Activated naive CD8-positive, alpha-beta T cell treated with anti-CD3 and anti-CD28 coated beads, Interleukin-2, amount 50 U/mL, for 16 hours (primary cell): Measurements from ENCODE around the gene TEF.

Experiments used
- DNase-seq: peaks from one replicate; pipeline ENCODE4 v3.0.0-alpha.2; 2020; ENCODE audit warnings: low read depth, low spot score

The TEF gene, protein sequence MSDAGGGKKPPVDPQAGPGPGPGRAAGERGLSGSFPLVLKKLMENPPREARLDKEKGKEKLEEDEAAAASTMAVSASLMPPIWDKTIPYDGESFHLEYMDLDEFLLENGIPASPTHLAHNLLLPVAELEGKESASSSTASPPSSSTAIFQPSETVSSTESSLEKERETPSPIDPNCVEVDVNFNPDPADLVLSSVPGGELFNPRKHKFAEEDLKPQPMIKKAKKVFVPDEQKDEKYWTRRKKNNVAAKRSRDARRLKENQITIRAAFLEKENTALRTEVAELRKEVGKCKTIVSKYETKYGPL

DNA sequence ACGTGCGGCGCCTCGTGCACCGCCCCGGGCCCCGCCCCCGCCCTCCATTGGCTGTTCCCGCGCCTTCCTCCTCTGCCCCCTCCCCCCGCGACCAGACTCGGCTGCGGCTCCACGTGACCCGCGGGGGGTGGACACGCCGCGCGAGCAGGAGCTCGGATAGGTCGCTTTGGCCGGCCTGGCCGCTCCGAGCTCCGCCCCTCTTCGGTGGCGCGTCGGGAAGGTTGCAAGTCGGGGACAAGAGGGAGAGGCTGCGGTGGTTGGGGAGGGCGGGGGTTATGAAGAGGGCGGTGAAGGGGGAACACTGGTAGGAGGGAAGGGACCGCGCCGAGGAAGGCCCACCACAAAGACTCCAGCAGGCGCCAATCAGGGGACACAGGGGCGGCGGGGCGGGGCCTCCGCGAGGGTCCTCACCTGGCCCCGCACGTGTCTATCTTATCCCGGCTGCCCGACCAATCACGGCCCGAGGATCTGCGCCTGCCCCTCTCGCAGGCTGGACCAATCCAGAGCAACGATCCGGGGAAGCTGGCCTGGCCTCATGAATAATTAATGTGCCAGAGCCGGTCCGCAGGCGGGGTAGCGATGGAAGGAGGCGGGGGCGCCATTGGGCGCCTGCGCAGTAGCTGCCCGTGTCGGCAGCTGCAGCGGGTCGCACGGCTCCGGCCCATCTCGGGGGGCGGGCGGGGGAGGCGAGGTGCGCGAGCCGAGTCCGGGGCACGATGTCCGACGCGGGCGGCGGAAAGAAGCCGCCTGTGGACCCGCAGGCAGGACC, at the start of gene TEF:
TEF (plus strand) TSS at position 614 of the 769 bp plus-strand sequence; CDS start at position 717, 103 bp downstream.
- peak; percentile 95 for DNase-seq

DNA sequence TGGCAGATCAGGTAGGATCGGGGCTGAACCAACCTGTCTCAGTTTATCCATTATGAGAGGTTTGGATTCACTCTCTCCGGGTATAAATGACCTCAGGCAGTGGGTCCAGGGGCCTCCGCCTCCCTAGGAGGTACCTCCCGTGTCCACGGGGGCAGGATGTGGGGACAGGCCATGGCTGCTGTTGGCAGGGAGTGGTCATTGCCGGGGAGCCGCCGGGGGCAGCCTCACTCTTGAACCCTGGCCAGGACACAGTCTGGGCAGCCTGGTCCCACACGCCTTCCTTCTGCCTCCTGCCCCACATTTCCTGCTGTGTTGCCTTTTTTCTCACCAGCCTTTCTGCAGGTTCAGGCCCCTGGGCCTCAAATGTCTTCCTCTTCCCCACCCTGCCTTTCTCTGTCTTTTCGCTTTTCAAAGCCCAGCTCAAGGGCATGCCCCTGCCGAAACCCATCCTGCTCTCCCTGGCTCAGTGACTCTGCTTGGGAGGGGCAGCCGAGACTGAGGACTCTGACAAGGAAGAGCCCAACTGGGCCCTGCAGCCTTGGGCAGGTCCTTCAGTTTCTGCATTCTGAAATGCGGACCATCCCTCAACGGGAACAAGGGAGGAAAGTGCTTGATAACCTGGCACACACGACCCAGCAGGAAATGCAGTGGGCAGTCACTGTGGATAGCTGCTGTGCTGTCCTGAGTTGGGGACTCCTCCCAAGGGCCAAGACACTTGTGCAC, 49.4 kb upstream of the TEF start:
- no peak for DNase-seq

DNA sequence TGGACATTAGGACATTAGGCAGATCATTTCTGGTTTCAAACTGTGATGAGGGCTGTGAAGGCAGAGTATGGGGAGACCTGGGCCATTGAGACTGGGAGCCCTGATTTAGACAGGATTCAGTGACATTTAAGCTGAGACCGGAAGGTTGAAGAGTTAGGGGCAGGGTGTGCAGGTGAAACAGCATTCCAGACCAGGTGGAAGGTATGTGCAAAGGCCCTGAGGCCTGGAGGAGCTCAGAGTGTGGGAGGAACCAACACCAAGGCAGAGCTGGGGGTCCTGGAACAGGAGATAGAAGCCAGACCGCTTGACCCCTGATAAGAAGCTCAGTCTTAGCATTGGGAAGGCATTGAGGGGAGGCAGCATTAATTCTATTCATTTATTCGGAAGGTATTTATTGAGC, 47.9 kb upstream of the TEF start:
- DNase-seq: no peak

DNA sequence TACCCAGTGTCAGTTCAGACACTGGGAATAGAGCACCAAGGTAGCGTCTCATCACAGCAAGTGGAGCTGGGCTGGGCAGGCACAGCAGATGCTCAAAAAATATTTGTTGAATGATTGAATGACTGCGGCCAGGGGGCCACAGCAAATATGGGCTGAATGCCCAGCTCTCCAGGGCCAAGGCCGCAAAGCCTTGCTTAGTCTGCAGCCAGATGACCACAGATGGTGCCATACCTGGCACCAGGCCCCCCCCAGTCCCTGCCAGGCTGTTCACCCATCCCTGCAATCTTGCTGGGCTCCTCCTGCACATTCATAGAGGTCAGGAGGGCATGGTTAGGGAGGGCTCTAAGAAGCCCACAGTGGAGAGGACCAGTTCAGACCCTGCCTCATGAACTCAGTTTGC, 47.5 kb upstream of the TEF start:
- no peak for DNase-seq

DNA sequence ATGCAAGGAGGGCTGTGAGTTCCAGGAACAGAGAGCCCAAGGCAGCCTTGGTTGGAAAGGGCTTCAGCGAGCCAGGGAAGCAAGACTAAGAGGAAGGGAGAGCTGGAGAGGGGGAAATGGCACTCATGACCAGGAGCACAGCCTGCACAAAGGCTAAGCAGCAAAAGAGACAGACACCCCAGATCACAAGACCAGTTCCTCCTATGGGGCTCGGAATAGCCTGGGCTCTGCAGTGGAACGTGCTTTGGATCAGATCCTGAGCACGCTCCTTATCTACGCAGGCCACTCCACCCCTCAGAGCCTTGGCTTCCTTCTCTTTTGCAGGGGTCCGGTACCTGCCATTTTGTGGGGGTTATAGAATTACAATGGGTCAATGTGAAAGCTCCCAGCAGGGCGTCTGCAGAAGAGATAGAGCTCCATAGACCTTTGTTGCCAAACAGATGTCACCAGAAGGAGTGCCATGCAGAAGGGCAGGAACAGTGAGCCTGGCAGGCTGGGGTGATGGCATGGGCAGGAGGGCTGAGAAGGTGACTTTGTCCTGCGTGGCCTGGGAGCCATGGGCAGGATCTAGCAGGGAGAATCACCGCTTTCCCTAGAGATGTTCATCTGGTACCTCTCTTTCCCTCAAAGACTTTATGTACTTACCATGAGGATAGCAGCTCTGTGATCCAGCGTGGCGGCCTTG, 46.6 kb upstream of the TEF start:
- DNase-seq: no peak

DNA sequence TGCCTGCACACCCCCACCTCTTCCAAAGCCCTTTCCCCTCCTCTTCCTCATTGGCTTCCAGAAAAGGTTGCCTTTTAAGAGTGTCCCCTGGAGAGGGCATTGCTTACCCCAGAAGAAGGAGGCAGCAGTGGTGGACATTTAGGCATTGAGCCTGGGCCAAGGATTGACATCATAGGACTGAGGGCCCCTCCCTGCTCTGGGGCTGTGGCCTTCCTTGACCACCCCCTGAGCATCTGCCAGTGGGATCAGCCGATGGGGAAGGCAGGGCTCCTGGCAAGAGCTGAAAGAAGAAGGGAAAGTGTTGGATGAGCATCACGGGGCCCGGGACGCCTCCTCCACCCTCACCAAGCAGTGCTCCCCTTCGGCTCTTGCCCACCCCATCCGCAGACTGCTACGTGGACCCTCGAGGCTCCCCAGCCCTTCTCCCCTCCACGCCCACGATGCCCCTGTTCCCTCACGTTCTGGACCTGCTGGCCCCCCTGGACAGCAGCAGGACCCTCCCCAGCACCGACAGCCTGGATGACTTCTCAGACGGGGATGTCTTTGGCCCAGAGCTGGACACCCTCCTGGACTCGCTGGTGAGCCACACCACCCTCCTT, 43.0 kb upstream of the TEF start:
- DNase-seq: no peak

DNA sequence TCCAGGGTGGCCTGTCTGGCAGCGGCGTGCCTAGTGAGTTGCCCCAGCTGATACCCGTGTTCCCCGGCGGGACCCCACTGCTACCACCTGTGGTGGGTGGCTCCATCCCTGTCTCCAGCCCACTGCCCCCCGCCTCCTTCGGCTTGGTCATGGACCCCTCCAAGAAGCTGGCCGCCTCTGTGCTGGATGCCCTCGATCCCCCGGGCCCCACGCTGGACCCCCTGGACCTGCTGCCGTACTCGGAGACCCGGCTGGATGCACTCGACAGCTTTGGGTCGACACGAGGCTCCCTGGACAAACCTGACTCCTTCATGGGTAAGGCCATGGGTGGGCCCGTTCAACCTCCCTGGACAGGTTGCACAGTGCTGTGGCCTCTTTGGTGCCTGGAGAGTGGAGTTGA, 41.9 kb upstream of the TEF start:
- DNase-seq: no peak

DNA sequence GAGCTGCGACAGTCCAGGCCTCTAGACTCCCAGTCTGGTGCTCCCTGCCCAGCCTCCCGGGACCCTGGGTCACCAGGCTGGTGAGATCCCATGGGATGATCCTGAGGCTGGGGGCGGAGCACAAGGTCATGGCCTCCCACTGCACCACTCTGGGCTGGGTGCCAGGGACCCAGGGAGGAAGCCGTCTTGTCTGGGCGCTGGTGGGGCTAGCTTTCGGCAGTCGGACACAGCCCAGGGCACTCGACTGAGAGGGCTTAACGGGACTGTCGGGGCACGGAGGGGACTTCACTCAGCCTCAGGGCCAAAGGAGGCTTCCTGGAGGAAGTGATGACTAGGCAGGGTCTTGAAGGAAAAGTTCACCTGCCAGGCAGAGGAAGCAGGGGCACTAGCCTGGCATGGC, 41.4 kb upstream of the TEF start:
- DNase-seq: no peak

DNA sequence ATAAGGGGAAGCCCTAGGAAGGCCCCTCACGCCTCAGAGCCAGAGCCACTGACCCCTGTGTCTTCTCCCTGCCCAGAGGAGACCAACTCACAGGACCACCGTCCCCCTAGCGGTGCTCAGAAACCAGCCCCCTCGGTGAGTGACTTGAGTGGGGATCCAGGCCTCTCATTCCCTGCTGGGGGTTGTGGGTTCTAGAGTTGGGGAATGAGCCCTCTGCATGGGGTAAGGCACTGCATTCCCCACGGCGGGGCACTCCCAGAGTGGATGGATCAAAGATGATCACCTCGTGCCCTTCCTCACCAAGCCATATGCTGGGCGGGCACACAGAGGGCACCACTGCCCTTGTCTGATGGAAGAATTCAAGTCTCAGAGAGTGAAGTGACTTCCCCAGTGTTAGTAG, 40.7 kb upstream of the TEF start:
- no peak for DNase-seq

DNA sequence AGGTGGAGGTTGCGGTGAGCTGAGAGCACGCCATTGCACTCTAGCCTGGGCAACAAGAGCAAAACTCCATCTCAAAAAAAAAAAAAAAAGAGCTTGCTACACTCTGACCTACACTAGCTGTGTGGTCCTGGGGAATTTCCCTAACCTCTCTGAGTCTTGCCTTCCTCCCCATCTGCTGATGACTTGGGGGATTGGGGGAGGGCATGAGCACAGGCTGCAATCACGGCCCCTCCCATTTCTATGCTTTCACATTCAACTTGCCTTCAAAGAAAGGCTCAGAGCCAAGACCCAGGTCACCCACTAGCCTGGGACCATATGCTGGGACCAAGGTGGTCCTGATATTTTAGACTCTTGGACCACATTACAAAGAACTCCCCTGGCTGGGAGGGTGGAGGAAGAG, 39.8 kb upstream of the TEF start:
- no peak for DNase-seq

DNA sequence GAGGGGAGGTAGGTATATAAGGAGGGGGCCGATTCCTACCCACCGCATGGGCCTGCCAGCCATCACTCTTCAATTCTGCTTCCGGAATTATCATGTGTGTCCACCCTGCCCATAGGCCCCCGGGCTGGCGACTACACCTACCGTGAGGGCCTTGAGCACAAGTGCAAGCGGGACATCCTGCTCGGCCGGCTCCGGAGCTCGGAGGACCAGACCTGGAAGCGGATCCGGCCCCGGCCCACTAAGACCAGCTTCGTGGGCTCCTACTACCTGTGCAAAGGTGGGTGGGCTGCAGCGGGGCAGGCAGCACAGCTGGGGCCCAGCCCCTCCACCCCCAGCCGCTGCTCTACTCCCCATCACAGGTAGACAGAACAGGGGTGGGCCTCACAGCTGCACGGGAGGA, 38.4 kb upstream of the TEF start:
- DNase-seq: no peak

DNA sequence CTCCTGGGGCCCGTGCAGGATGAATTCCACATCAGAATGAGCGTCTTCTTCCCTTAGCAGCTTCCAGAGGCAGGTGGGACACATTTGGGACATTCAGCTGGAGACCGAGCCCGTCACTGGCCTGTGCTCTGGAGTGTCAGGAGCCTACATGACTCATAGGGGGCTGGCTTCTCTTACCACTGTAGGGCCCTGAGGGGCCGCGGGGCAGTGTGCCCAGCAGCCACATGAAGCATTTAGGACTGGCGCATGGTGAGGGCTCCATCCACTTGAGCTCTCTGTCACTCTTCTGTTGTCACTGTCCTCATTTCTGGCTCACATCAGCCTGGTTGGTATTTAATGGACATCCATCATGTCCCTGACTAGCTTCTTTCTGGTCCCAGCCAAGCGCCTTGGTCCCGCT, 38.0 kb upstream of the TEF start:
- no peak for DNase-seq

DNA sequence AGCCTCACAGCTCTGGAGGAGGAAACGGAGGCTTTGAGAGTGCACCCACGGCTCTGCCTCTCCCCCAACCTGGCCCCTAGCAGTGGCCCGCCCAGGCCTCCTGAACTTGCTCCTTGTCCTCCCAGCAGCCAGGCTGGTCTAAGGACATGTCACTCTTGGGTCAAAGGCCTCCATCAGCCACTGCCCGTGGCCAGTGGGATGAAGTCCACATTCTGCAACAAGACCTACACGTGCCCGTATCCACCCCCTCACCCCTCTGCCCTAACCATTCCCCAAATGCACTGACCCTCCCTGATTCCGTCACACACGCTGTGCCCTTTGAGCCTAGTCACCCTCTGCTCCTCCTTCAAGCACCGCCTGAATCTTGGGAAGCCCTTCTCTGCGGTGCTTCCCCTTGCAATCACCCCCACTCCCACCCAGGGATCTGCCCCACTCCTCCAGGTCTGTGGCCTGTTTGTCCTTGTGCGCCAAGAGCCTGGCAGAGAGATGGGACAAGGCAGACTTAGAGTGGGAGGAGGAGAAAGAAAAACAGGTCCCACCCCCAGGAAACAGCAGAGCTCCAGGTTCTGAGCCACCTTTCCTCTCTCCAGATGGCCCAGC, 37.5 kb upstream of the TEF start:
- no peak for DNase-seq

DNA sequence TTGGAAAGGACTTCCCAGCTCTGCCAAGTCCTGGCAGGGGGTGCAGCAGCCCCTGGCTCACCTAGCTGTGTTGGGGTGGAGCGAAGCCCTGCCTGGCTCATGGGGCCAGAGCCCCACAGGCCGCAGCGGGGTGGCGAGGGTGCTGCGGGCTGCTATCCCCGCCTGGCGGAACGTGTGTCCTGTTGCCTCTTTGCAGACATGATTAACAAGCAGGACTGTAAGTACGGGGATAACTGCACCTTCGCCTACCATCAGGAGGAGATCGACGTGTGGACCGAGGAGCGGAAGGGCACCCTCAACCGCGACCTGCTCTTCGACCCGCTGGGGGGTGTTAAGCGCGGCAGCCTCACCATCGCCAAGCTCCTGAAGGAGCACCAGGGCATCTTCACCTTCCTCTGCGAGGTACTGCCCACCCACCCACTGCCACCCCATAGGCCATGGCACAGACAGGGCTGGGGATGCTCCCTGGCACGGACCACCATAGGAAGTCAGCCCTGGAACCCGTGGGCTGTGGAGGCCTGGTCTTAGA, 35.9 kb upstream of the TEF start:
- DNase-seq: no peak

DNA sequence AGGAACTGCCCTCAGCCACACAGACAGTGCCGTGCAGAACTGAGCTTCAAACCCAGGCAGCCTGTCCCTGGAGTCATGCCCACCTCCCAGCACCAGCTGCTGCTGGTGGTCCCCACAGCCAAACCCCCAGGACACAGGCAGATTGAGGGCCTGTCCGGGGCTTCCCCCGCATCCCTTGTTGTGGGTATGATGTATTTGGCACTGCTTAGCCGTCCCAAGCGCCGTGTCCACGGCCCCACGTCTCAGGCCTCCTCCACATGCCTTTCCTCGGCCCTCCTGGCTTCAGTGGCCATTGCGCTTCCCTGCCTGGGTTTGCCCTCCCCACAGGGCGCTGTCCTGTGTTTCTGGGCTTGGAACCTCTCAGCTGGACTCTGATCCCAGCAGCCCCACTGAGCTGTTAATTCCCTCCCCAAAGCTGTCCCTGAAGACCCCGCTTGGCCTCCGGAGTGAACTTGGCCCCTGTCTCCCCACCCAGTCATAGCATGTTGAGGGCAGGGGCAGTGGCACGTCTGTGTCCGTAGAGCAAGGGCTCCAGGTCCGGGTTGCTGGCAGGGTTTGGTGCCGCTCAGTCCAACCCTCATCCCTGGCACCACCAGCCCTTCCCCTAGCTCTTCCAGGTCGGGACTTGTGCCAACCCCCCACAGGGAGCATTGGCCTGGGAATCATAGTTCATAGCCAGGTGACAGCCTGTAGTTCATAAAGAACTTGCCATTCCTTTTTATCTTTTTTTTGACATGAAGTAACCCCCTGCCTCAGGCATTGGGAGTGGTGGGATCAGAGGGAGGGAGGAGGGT, 34.5 kb upstream of the TEF start:
- DNase-seq: no peak

DNA sequence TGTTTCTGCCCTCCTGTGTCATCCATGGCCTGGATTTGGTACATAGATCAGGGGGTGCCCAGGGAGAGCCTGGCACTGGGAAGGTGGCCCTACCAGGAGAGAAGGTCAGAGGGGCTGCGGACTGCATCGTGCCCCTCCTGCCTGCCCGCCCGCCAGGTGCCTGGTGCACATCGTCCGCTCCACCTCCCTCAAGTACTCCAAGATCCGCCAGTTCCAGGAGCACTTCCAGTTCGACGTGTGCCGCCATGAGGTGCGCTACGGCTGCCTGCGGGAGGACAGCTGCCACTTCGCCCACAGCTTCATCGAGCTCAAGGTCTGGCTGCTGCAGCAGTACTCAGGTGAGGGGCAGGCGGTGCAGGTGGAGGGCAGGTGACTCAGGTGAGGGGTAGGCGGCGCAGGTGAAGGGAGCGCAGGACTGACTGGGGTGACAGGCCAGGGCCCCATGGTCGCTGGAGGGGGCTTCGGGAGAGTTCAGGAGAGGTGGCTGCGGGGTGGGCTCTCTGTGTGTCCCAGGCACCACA, 32.7 kb upstream of the TEF start:
- DNase-seq: no peak

DNA sequence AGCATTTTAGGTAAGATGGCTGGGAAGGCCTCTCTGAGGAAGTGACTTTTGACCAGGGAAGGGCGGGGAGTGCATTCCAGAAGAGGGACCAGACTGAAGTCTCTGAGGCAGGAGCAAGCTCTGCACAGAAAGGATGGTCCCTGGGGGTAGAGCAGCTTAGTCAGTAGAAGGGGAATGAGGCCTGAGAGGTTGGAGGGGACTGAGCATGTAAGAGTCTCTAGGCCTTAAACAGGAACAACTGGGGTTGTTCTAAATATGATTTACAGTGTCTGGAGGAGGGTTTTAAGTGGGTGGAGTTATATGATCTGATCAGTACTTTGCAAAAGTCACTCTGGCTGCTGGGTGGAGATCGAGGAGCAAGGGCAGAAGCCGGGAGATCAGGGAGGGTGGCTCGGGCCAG, 31.7 kb upstream of the TEF start:
- no peak for DNase-seq

DNA sequence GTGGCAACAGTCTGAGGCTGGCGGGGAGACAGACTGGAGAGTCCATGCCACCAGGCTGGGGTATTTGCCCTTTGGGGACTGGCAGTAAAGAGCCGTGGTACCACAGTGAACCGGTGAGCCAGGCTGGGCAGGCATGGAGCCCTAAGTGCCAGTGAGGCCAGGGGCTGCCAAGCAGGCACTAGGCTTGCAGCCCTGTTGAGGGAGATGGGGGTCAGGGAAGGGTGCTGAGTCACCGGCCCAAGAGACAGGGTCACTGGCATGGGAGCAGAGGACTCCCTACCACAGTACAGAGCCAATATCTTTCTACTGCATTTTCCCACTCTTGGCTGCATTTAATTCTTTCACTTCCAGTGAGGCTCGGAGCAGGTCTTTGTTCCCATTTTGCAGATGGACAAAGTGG, 30.7 kb upstream of the TEF start:
- DNase-seq: no peak

DNA sequence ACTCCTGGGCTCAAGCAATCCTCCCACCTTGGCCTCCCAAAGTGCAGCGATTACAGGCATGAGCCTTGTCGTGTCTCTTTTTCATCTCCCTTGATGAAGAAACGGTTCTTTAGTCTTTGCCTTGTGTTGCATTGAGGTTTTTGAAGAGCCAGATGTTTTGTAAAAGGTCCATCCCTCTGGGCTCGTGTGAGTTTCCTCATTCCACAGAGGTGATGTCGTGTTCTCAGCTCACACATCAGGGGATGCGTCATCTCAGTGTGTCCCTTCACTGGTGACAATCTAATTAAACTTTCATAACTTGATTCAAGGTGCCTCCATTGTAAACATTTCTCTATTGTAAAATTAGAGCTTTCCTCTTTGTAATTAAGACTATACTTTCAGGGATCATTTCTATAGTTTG, 29.7 kb upstream of the TEF start:
- no peak for DNase-seq
